HepG2 (cell line): ENCODE results near the gene ZNF605. TPM values are rescaled to one million over a fixed set of nuclear protein-coding genes. Genes with fewer than 3 reads are reported as not detected.

Experiments
- ATF2 ChIP-seq: sonication (generic); formaldehyde crosslinking; IDR thresholded peaks from 2 replicates; pipeline ENCODE4 v1.4.0; 2020; ENCODE audit warnings: missing genetic modification reagents
- CC2D1A ChIP-seq: sonication (generic); formaldehyde crosslinking; IDR thresholded peaks from 2 replicates; pipeline ENCODE4 v1.8.1; 2023; ENCODE audit warnings: mild to moderate bottlenecking, missing genetic modification reagents
- CREB3 ChIP-seq: sonication (generic); formaldehyde crosslinking; IDR thresholded peaks from 2 replicates; pipeline ENCODE4 v1.5.0; 2020; ENCODE audit warnings: missing genetic modification reagents
- EED ChIP-seq: sonication (generic); formaldehyde crosslinking; IDR thresholded peaks from 2 replicates; pipeline ENCODE4 v1.5.0; 2020; ENCODE audit warnings: mild to moderate bottlenecking, missing genetic modification reagents
- GABPA ChIP-seq, 2 experiments: IDR thresholded peaks; 2 replicates each; pipeline ENCODE4 v1.6.1; 2011 to 2016; ENCODE audit warnings: low read depth in 2 of 2, low read length in 1 of 2, missing biosample characterization in 1 of 2, missing genetic modification characterization in 1 of 2
- HNRNPK ChIP-seq: fragments of 200-400 bp; formaldehyde crosslinking; IDR thresholded peaks from 2 replicates; pipeline ENCODE4 v1.6.1; 2018; ENCODE audit warnings: low read length, low read depth, moderate library complexity, mild to moderate bottlenecking; ENCODE audit not compliant: poor library complexity, severe bottlenecking
- HNRNPLL ChIP-seq: fragments of 200-400 bp; formaldehyde crosslinking; IDR thresholded peaks from 2 replicates; pipeline ENCODE4 v1.6.1; 2017; ENCODE audit warnings: mild to moderate bottlenecking, low read depth, low read length; ENCODE audit not compliant: poor library complexity, severe bottlenecking
- HOXD1 ChIP-seq: sonication (generic); formaldehyde crosslinking; IDR thresholded peaks from 2 replicates; pipeline ENCODE4 v1.5.0; 2020; ENCODE audit warnings: missing genetic modification reagents
- IKZF1 ChIP-seq: fragments of 450-650 bp; IDR thresholded peaks from 2 replicates; pipeline ENCODE4 v1.7.1; 2016
- KDM2A ChIP-seq: sonication (generic); formaldehyde crosslinking; IDR thresholded peaks from 2 replicates; pipeline ENCODE4 v1.4.0; 2020; ENCODE audit warnings: low read depth, missing genetic modification reagents, borderline replicate concordance
- KMT2A ChIP-seq: sonication (generic); formaldehyde crosslinking; IDR thresholded peaks from 2 replicates; pipeline ENCODE4 v1.4.0; 2020; ENCODE audit warnings: missing genetic modification reagents
- MTA3 ChIP-seq: sonication (generic); formaldehyde crosslinking; IDR thresholded peaks from 2 replicates; pipeline ENCODE4 v1.4.0; 2020; ENCODE audit warnings: missing genetic modification reagents
- NCOR1 ChIP-seq: fragments of 200-600 bp; sonication (generic); IDR thresholded peaks from 2 replicates; pipeline ENCODE4 v1.7.0; 2017; ENCODE audit warnings: antibody characterized with exemption, low read length, borderline replicate concordance
- NFKB2 ChIP-seq: sonication (generic); formaldehyde crosslinking; IDR thresholded peaks from 2 replicates; pipeline ENCODE4 v1.4.0; 2020; ENCODE audit warnings: missing genetic modification reagents, borderline replicate concordance
- PHB2 ChIP-seq: fragments of 450-650 bp; IDR thresholded peaks from 2 replicates; pipeline ENCODE4 v1.6.1; 2018; ENCODE audit not compliant: partially characterized antibody
- POLR2AphosphoS5 ChIP-seq: IDR thresholded peaks from 2 replicates; pipeline ENCODE4 v1.6.1; 2012; ENCODE audit warnings: low read depth, low read length
- SALL1 ChIP-seq: sonication (generic); formaldehyde crosslinking; IDR thresholded peaks from 2 replicates; pipeline ENCODE4 v1.8.0; 2022; ENCODE audit warnings: mild to moderate bottlenecking, missing genetic modification reagents
- SOX5 ChIP-seq: IDR thresholded peaks from 2 replicates; pipeline ENCODE4 v1.6.1; 2016; ENCODE audit warnings: borderline replicate concordance
- SSRP1 ChIP-seq: IDR thresholded peaks from 2 replicates; pipeline ENCODE4 v1.6.1; 2016; ENCODE audit warnings: control low read depth
- TEF ChIP-seq: sonication (generic); formaldehyde crosslinking; IDR thresholded peaks from 2 replicates; pipeline ENCODE4 v1.5.0; 2020; ENCODE audit warnings: missing genetic modification reagents
- THAP11 ChIP-seq: IDR thresholded peaks from 2 replicates; pipeline ENCODE4 v1.6.1; 2016; ENCODE audit warnings: missing biosample characterization, missing genetic modification reagents
- XBP1 ChIP-seq: sonication (generic); formaldehyde crosslinking; IDR thresholded peaks from 2 replicates; pipeline ENCODE4 v1.5.0; 2020; ENCODE audit warnings: missing genetic modification reagents
- ZNF10 ChIP-seq: sonication (generic); formaldehyde crosslinking; IDR thresholded peaks from 2 replicates; pipeline ENCODE4 v1.4.0; 2020; ENCODE audit warnings: mild to moderate bottlenecking, low read depth, missing genetic modification reagents, borderline replicate concordance
- ZNF143 ChIP-seq: sonication (generic); formaldehyde crosslinking; IDR thresholded peaks from 2 replicates; pipeline ENCODE4 v1.4.0; 2020; ENCODE audit warnings: missing genetic modification reagents
- ZNF337 ChIP-seq: sonication (generic); formaldehyde crosslinking; IDR thresholded peaks from 2 replicates; pipeline ENCODE4 v1.5.1; 2020; ENCODE audit warnings: missing genetic modification reagents, low read depth, mild to moderate bottlenecking, borderline replicate concordance
- ZNF704 ChIP-seq: sonication (generic); formaldehyde crosslinking; IDR thresholded peaks from 2 replicates; pipeline ENCODE4 v1.8.1; 2023; ENCODE audit warnings: mild to moderate bottlenecking, inconsistent platforms, moderate library complexity, missing genetic modification reagents, borderline replicate concordance
- ZSCAN20 ChIP-seq: sonication (generic); formaldehyde crosslinking; IDR thresholded peaks from 2 replicates; pipeline ENCODE4 v1.4.0; 2020; ENCODE audit warnings: missing genetic modification reagents, mild to moderate bottlenecking, borderline replicate concordance
- polyA plus RNA-seq, 8 experiments: library from polyadenylated mRNA; depleted of rRNA in 3 of 8; stranded (reverse) in 7 of 8; unstranded in 1 of 8; fragments of >200 nt; fragmentation: Illumina TruSeq in 4 of 8; extraction: Trizol in 4 of 8; gene quantifications; 2 replicates each; pipeline versions ENCODE4 v1.2.1 to v1.2.3, GENCODE V29; 2011 to 2016; ENCODE audit warnings: low read depth in 4 of 8, missing spikeins in 1 of 8, mixed read lengths in 1 of 8; ENCODE audit not compliant: insufficient read depth in 1 of 8
- total RNA-seq, 5 experiments: library from RNA; depleted of rRNA; stranded (reverse); fragments of >200 nt; fragmentation: Illumina TruSeq; extraction: Trizol; gene quantifications; 2 replicates each; pipeline ENCODE4 v1.2.3, GENCODE V29; 2016; ENCODE audit warnings: low read depth in 1 of 5

Gene ZNF605
- total and polyA plus RNA-seq, 2 of the 13 experiments (the other 11 are each of a cell fraction or from before 2014, with no cell fraction given), result 6.7 to 6.8 TPM

- TF ChIP-seq ATF2, result peak; percentile 87
- no peak for TF ChIP-seq IKZF1
- no peak for TF ChIP-seq CREB3 (CRISPR knock-in tag)
- no peak for TF ChIP-seq MTA3 (CRISPR knock-in tag)
- peak; percentile 99 for TF ChIP-seq GABPA (IDR thresholded peaks at IDR 0.05; ENCODE audit: low read depth, low read length)
- TF ChIP-seq GABPA (CRISPR knock-in tag; IDR thresholded peaks at IDR 0.05; ENCODE audit: low read depth), result peak; percentile 99
- TF ChIP-seq EED (CRISPR knock-in tag), result no peak; the same call in 1 of the 2 replicates
- TF ChIP-seq SOX5, result no peak; the same call in 1 of the 2 replicates
- no peak for TF ChIP-seq ZSCAN20 (CRISPR knock-in tag)
- no peak for TF ChIP-seq XBP1 (CRISPR knock-in tag)
- TF ChIP-seq NFKB2 (CRISPR knock-in tag), result peak; percentile 84; the same call in 1 of the 2 replicates
- no peak; the same call in 1 of the 2 replicates for TF ChIP-seq TEF (CRISPR knock-in tag)
- peak; percentile 77 for TF ChIP-seq HNRNPLL
- no peak for TF ChIP-seq PHB2
- TF ChIP-seq CC2D1A (CRISPR knock-in tag), result no peak
- no peak for TF ChIP-seq ZNF337 (CRISPR knock-in tag)
- TF ChIP-seq KDM2A, result peak; percentile 97
- 0 out of 2 replicates have a peak, but pooled peaks have one; percentile 31 for TF ChIP-seq SSRP1 (CRISPR knock-in tag)
- TF ChIP-seq NCOR1, result no peak
- TF ChIP-seq HOXD1 (CRISPR knock-in tag), result peak; percentile 44; the same call in 1 of the 2 replicates
- TF ChIP-seq ZNF10, result no peak
- TF ChIP-seq ZNF704 (CRISPR knock-in tag), result no peak; the same call in 1 of the 2 replicates
- TF ChIP-seq KMT2A, result peak; percentile 87; the same call in 1 of the 2 replicates
- peak; percentile 85 for TF ChIP-seq SALL1 (CRISPR knock-in tag)
- peak; percentile 76 for TF ChIP-seq POLR2AphosphoS5
- TF ChIP-seq ZNF143 (CRISPR knock-in tag), result peak; percentile 99
- peak; percentile 100 for TF ChIP-seq THAP11 (CRISPR knock-in tag)
- TF ChIP-seq HNRNPK, result no peak
Observed at GRCh38 chr12:132986001-132986884, 30.1 kb upstream of the ZNF605 start, which contains the start of gene ZNF26 (continued).
